Measurements from ENCODE around the gene STAG3.
"Not testable (repeated sequence)": the region's sequence is repeated elsewhere in the genome, so short reads cannot be mapped to it uniquely, and the experiment has no call there.

The STAG3 gene

DNA sequence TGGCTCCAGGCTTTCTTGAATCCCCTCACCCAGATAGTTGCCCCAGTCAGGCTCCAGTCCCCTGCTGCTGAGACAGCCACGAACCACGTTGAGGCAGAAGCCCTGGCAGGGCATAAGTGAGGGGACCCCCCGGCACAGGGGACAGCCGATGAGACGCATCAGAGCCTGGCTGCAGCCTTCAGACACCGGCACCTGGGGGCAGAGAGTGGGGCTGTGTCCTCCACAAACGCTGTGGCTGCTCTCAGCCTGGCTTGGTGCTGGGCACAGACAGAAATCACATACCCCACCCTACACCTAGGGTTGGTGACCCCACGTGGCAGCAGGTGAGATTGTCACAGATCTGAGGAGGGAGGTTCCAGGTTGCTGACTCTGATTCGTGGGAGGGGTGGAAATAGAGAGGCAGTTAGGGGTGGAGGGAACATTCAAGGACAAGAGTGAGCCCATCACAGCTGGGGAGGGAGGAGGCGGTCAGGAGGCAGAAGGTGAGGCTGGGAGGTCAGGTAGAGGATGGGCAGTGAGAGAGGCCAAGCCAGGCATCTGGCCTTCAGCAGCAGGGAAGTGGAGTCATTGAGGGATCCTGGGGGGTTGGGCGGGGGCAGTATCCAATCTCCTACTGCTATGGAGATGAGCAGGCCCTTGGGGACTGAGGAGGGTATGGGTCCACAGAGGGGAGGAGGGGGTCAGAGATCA, 3.8 kb upstream of the STAG3 start:
- no peak for DNase-seq (ENCODE audit: low read depth)

DNA sequence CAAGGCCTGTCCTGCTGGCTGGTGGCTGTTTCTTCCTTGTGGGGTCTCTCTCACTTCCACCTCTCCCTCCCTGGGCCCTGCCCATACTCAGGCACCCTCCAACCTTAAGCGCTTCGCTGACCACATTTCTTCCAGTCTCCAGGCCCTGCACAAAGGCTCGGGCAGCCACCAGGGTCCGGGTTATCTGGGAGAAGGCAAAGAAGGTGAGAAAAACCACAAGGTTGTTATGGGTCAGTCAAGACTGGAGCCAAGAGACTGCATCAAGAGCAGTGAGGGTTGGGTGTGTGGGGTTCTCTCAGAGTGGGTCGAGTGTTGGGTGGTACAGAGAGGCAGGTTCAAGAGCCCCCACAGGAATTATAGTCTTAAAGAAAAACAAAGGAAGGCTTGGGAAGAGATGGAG, 3.1 kb upstream of the STAG3 start:
- no peak for DNase-seq (ENCODE audit: low read depth)

DNA sequence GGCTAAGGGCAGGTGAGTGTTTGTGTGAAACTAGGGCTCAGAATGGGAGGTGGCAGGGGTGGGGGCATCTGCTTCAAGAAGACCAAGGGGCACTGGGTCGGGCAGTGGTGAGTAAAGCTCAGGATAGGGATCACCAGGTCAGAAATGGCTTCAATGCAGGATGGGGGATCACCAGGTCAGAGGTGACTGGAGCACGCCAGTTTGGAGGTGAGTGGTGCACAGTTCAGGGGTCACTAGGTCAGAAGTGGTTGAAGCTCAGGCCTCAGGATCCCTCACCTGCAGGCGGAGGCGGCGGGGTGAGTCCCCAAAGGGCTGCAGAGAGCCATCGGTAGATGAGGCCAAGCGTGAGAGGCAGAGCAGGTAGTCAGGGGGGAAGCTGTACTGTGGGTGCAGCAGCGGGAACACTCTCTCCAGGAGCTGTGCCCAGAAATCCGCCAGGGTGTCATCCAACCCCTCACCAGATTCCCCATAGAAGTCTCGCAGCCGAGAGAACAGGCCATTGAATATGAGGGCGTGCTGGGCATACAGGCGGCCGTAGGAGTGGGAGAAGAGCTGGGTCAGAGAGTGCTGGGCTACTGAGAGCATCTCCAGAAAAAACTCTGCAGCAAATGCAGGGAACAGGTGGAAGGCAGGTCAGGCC, 2.3 kb upstream of the STAG3 start:
- DNase-seq (ENCODE audit: low read depth) = no peak

DNA sequence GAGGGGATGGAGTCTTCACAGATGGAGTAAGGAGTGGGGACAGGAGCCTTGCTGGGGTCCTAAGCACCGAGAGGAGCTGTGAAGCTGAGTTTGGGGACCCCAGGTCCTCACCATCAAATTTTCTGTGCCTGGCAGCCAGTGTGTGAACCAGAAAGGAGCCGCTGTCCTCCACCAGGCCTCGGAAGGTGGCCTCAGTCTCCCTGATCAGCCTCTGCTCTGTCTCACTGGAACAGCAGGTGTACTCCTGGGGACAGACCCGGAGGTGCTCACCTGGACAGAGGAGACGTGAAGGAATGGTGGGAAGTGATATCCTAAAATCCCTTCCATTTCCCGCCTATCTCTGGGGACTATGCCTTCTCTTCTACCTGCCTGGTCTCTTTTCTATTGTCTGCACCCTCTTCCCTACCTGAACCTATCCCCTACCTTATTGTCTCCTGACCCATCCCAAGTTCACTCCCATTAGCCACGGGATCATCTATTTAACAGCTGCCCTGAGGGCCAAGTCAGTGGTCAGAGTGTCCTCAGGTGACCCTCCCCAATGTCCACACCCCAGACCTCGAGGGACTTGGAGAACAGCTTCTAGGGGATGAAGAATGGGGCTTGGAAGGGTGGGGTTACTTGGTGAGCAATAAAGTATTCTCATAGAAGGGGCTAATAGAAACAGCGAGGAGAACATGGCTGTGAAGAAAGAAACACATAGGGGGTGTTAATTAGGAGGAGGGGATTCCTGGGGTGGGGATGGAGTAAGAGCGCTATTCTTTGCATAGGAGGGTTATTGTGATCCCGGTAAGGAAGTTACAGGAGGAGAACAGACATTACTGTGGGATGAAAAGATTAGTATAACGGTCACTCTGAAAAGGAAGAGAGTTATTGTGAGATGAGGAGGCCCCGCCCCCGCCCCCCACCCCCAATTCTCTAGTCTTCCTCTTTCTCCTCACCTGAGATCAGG, 1.3 kb upstream of the STAG3 start:
- no peak for DNase-seq (ENCODE audit: low read depth)

DNA sequence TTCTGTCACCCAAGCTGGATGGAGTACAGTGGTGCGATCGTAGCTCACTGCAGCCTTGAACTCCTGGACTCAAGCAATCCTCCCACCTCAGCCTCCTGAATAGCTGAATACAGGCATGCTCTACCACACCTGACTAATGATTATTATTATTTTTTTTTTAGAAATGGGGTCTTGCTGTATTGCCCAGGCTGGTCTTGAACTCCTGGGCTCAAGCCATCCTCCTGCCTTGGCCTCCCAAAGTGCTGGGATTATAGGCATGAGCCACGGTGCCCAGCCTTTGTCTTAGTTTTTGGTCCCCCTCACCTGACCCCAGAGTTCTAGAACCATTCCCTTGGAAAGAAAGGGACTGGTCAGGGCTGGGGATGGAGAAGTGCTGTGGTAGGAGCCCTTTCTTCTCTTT, 2.4 kb downstream of the STAG3 start:
- DNase-seq (ENCODE audit: low read depth) = not testable (repeated sequence)

DNA sequence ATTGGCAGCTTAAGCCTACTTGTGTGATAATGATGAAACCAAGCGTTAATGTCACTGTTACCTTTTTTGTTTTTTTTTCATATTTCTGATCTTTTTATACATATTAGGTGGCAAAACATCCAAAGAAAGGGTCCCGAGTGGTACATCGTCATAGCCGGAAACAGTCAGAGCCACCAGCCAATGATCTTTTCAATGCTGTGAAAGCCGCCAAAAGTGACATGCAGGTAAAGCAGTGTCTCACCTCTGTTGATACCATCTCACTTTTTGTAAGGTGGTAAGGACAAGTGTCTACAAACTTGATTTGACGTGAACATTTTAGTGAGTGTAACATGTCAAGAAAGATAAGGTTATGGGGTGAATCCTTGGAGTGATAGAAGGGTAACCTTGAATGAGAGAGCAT, 4.9 kb downstream of the STAG3 start:
- not testable (repeated sequence) for DNase-seq (ENCODE audit: low read depth)

DNA sequence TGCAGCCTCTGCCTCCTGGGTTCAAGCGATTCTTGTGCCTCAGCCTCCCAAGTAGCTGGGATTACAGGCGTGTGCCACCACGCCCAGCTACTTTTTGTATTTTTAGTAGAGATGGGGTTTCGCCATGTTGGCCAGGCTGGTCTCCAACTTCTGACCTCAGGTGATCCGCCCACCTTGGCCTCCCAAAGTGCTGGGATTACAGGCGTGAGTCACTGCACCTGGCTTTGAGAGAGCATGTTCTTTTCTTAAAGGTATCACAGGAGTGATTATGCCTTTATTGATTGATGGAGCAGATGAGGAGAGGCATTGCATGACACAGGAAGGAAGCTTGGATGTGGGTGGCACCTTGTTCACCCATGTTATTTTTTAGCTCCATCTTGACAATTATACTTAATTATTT, 5.4 kb downstream of the STAG3 start:
- DNase-seq (ENCODE audit: low read depth) = not testable (repeated sequence)

DNA sequence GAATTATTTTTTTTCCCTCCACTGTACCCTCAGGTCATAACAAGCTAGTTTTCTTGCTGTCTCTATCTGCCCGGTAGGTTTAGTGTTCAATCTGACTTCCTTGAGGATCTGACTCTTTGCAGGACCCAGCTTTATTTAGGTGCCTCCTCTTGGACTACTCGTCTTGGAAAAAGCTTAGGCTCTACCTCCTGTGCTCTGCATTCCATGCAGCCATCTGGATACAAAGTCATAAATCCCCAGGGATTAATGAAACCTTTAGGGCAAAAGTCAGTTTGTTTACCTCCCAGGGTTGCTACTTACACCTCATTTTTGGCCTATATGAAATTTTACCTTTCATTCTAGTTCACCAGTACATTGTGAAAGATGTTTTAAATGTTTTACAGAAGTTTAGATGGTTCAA, 8.0 kb downstream of the STAG3 start:
- DNase-seq (ENCODE audit: low read depth) = no peak

DNA sequence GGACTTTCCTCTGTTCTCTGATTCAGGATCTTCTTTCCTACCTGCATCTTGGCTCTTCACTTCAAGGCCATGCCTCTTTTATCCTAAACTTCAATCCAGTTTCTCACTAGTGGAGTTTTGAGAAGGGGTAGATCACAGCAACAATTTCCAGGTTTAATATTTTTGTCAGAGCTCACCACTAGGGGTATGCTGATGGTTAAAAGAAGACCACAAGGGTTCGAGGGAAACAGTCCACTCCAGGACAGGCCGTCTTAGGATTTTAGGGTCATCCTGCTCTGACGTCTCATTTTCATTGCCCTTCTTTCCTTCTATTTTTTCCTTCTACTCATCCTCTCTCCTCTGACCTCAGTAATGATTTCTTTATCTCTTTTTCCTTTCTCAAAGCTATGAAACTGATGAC, 11.3 kb downstream of the STAG3 start:
- DNase-seq (ENCODE audit: low read depth) = no peak

DNA sequence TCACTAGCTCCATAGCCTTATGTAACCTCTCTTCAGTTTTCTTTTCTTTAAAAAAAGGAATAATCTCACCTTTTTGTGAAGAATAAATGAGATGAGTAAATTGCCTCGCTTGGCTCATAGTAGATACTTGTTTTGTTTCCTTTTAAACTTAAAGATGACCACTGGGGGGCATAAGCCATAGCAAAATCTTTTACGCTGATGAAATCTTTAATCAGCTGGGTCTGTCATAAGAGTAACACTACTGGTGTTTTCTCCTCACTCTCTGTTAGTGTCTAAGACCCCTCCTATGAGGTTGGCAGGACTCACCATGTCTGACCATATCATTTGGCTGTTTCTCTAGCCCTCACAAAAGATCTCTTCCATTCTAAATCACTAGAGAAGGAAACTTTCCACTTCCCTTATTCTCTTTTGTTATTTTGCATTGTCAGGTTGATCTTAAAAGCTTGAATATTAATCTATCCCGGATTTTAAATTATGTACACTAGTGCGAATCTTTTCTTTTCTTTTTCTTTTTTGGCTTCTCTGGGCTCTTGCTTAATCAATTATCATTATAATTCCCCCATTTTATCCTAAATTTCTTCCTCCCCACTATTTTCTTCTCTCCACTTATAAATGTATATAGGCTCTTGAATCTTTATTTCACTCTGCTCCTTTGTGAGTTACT, 12.5 kb downstream of the STAG3 start:
- no peak for DNase-seq (ENCODE audit: low read depth)

DNA sequence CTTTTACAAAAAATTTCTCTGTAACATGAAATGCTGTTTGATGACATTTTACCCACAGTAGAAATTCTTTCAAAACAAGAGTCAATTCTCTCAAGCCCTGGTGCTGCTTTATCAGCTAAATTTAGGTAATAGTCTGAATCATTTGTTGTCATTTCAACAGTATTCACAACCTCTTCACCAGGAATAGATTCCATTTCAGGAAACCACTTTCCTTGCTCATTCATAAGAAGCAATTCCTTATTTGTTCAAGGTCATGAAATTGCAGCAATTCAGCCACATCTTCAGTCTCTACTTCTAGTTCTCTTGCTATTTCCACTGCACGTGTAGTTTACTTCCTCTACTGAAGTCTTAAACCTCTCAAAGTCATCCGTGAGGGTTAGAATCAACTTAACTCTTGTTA, 14.1 kb downstream of the STAG3 start:
- no peak for DNase-seq (ENCODE audit: low read depth)

DNA sequence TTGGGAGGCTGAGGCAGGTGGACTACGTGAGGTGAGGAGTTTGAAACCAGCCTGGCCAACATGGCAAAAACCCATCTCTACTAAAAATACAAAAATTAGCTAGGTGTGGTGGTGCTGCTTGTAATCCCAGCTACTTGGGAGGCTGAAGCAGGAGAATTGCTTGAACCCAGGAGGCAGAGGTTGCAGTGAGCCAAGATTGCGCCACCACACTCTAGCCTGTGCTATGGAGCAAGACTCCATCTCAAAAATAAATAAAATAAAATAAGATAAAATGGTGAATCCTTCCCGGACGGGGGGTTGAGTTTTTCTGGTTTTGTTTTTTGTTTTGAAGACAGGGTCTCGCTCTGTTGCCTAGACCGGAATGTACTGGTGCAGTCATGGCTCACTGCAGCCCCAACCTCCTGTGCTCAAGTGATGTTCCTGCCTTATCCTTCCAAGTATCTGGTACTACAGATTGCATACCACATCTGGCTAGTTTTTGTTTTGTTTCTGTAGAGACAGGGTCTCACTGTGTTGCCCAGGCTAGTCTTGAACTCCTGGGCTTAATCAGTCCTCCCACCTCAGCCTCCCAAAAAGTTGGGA, 14.7 kb downstream of the STAG3 start:
- not testable (repeated sequence) for DNase-seq (ENCODE audit: low read depth)

DNA sequence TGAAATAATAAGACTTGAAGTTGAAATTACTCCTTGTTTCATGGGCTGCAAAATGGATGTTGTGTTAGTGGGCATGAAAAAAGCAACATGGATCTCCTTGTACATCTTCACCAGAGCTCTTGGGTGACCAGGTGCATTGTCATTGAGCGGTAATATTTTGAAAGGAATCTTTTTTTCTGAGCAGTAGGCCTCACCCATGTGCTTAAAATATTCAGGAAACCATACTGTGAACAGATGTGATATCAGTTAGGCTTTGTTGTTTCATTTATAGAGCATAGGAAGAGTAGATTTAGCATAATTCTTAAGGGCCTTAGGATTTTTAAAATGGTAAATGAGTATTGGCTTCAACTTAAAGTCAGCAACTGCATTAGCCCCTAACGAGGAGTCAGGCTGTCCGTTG, 15.3 kb downstream of the STAG3 start:
- DNase-seq (ENCODE audit: low read depth) = no peak

DNA sequence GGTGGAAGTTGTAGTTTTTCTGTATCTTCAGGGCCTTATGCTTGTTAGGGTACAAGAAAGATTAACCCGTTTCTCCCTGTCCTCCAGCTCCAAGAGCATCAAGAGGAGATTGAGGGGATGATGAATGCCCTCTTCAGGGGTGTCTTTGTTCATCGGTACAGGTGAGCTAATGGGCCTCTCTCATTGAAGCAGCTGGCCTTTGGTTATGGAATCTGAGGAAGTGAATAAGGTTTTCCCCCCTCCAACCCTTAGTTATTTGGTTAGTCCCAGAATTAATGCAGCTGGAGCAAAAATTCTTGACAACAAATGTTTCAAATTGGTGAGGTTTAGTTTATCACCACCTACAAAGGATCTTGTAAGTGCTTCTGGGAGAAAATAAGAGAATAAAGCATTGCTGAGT, 17.5 kb downstream of the STAG3 start:
- no peak for DNase-seq (ENCODE audit: low read depth)

DNA sequence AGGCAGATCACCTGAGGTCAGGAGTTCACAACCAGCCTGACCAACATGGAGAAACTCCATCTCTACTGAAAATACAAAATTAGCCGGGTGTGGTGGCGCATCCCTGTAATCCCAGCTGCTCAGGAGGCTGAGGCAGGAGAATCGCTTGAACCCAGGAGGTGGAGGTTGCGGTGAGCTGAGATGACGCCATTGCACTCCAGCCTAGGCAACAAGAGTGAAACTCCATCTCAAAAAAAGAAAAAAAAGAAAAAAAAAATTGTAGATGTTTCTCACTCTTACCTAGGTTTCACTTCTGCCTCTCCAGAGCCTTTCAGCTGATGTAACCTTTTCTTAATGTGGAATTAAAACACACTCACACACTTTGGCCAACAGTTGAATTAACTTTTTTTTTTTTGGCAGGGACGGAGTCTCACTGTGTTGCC, 18.2 kb downstream of the STAG3 start:
- DNase-seq (ENCODE audit: low read depth) = not testable (repeated sequence)

DNA sequence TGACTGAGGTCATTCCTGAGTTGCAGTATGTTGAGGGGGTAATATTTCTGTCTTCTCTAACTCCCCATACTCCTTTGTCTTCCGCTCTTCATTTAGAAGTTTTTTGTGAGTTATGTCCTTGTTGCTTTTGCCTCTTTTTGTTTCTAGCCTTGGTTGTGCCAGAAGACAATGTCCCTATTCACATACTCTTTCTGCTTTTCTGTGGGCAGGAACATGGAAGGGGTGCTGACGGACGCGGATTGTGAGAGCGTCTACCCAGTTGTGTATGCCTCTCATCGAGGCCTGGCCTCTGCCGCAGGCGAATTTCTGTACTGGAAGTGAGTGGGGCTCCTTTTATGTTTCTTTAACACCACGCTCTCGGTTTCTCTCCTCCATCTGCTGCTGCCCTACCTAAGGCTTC, 20.5 kb downstream of the STAG3 start:
- DNase-seq (ENCODE audit: low read depth) = no peak

DNA sequence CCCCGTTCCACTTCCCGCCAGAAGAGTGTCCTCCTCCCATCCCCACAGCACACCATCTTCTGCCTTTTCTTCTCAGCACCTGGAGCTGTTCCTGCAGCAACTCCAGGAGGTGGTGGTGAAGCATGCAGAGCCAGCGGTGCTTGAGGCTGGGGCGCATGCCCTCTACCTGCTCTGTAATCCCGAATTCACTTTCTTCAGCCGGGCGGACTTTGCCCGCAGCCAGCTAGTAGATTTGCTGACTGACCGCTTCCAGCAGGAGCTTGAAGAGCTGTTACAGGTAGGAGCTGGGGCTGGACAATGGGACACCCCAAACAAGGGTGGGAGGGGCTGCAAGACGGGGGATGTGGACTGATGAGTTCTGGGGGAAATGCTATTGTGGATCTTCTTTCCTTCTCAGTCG, 23.0 kb downstream of the STAG3 start:
- DNase-seq (ENCODE audit: low read depth) = no peak

DNA sequence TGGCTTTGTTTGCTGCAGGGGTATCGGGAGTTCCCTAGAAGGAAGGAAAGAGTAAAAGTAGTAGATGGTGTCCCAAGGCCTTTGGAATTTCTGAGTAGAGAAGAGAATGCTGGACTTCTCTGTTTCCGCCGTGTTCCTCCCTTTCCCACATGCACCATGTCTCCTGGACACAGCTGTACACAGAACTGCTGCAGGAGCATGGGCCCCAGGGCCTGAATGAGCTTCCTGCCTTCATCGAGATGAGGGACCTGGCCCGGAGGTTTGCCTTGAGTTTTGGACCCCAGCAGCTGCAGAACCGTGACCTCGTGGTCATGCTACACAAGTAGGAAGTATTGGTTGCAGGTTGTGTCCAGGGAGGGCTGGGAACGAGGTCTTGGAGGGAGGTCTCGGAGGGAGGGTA, 26.7 kb downstream of the STAG3 start:
- DNase-seq (ENCODE audit: low read depth) = no peak

DNA sequence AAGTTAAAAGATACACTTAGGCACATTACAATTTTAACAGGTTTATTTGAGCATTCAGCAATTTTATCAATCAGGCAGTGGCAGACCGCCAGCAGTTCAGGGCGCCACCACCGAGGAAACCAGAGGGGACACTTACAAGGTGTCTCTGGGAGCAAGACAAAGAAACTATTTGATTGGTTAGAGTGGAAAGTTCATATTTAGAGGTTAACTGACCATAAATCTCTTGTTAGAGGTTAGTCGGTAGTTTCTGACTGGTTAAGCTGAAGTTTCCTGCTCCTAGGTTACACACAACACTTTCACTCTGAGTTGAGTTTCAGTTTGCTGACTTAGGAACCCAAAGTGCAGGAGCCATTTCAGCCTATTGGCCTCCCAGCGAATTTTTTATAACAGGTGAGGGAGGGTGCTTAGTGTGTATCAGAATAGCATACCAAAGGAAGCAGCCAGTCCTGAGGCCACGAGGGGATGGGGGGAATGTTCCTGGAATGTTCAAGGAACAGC, 31.2 kb downstream of the STAG3 start:
- no peak for DNase-seq (ENCODE audit: low read depth)

DNA sequence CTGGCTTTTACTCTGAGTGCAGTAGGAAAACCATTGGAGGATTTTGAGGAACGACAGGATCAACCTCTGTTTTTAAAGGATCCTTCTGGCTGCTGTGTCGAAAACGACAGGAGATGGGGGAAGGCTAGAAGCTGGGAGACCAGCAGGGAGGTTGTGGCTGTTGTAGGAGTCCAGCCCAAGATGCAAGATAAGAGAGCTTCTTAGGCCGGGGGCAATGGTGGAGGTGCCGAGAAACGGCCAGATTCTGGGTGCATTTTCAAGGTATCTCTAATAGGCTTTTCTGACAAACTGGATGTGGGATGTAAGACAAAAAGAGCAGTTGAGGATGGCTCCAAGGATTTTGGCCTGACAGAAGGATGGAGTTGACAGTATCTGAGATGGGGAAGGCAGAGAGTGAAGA, 31.8 kb downstream of the STAG3 start:
- DNase-seq (ENCODE audit: low read depth) = no peak

DNA sequence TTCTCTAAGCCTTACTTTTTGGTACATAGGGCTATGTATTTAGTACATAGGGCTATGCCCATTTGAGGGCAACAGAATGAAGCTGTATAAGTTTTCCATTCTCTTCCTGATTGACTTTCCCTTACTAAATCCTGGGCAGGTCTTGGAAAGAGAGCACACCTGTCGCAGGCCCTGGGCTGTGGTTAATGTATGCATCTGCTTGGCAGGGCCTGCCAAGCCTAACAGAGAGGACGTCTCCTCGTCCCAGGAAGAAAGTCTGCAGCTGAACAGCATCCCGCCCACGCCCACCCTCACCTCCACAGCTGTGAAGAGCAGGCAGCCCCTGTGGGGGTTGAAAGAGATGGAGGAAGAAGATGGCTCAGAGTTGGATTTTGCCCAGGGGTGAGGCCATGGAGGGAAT, 33.1 kb downstream of the STAG3 start:
- DNase-seq (ENCODE audit: low read depth) = no peak

DNA sequence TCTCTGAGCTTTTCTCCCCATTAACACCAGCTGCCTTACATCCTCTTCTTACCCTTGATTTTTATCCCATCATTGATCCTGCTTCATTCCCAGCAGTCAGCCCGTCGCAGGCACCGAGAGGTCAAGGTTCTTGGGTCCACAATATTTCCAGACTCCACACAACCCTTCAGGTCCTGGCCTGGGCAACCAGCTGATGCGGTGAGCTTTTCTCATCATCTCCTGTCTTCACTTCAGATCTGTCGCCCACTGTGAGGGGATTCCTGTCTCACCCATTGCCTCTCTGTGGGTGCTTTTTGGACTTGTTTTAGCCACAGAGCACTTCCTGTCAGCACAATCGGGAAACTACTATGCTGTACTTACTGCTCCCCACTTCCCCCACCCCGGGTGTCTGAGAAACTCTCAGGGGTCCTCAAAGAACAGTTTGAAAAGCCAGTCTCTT, 33.6 kb downstream of the STAG3 start:
- no peak for DNase-seq (ENCODE audit: low read depth)
